GM10248 (cell line): ENCODE results near the gene CRBN.

Source experiments
- CTCF ChIA-PET: fragments of 300-600 bp; sonication (Branson Sonifier 250); formaldehyde crosslinking; extraction: SDS; loops from one replicate; lab custom pipeline; 2021; ENCODE audit warnings: antibody characterized with exemption; lab: Yijun Ruan, JAX
- POLR2A ChIA-PET: fragments of 350-650 bp; sonication (Branson Sonifier 250); formaldehyde crosslinking; extraction: SDS; loops from one replicate; lab custom pipeline; 2020; ENCODE audit warnings: antibody characterized with exemption; lab: Yijun Ruan, JAX
- DNase-seq: peaks from one replicate; pipeline ENCODE4 v3.0.0; 2012; ENCODE audit errors: extremely low spot score
- CTCF ChIP-seq: IDR thresholded peaks from 2 replicates; pipeline ENCODE4 v1.5.1; 2012; ENCODE audit warnings: mild to moderate bottlenecking, low read depth; ENCODE audit errors: extremely low read depth, missing control alignments, control extremely low read depth

The CRBN gene

GRCh38 chr3:3179407-3180094, at the start of gene CRBN:
Gene CRBN (minus strand): TSS chr3:3179691. CDS start chr3:3179687, 4 bp downstream.
- ChIA-PET POLR2A (no interaction called here), CTCF (interaction anchor here (0.7 to 1.2 kb wide), 7 partner anchors 10 to 107 kb away, joined by 3 to 6 read pairs (median 3); no protein-coding TSS in a partner anchor)
- peak; percentile 98 for TF ChIP-seq CTCF
- peak; percentile 96 for DNase-seq

- no peak for DNase-seq
- POLR2A ChIA-PET = no interaction called here
- CTCF ChIA-PET = interaction anchor here (1.2 kb wide), 1 partner anchor 9 kb away, joined by 3 read pairs; no protein-coding TSS in a partner anchor
- no peak for TF ChIP-seq CTCF
Observed at GRCh38 chr3:3227640-3228039, 48.1 kb upstream of the CRBN start.

- DNase-seq = no peak
- CTCF ChIA-PET = interaction anchor here (1.0 to 1.4 kb wide), 3 partner anchors 10 to 21 kb away, joined by 3 read pairs; no protein-coding TSS in a partner anchor
Observed at GRCh38 chr3:3221528-3221927, 42.0 kb upstream of the CRBN start.

GRCh38 chr3:3216401-3216800, 36.9 kb upstream of the CRBN start:
- CTCF ChIA-PET = no interaction called here
- POLR2A ChIA-PET = no interaction called here
- no peak for DNase-seq
- TF ChIP-seq CTCF = no peak

More at GRCh38 chr3:3221528-3221927, 42.0 kb upstream of the CRBN start:
- POLR2A ChIA-PET = no interaction called here
- TF ChIP-seq CTCF = no peak

GRCh38 chr3:3212781-3213440, 33.4 kb upstream of the CRBN start:
- CTCF ChIA-PET = interaction anchor here (7.5 kb wide), 1 partner anchor 13 kb away, joined by 58 read pairs; no protein-coding TSS in a partner anchor
- POLR2A ChIA-PET = no interaction called here
- no peak for DNase-seq
- no peak for TF ChIP-seq CTCF

- TF ChIP-seq CTCF = no peak
- no peak for DNase-seq
- POLR2A ChIA-PET = no interaction called here
- CTCF ChIA-PET = interaction anchor here (2.9 to 7.5 kb wide), 2 partner anchors 9 to 788 kb away, joined by 17 to 58 read pairs; no protein-coding TSS in a partner anchor
Observed at GRCh38 chr3:3209714-3210113, 30.2 kb upstream of the CRBN start.
